AG04449 (cell line): ENCODE data around the gene UGT1A9.

ENCODE experiments used
- CTCF ChIA-PET: fragments of 350-600 bp; formaldehyde crosslinking; extraction: SDS; loops from one replicate; lab custom pipeline; 2021; ENCODE audit warnings: antibody characterized with exemption; lab: Yijun Ruan, JAX
- POLR2A ChIA-PET: fragments of 400-600, 350-600 bp; formaldehyde crosslinking; extraction: SDS; loops from one replicate; lab custom pipeline; 2020; ENCODE audit warnings: antibody characterized with exemption, inconsistent platforms; lab: Yijun Ruan, JAX
- DNase-seq: peaks from one replicate; pipeline ENCODE4 v3.0.0-alpha.2; 2010; ENCODE audit warnings: low read depth, low spot score
- H3K4me3 ChIP-seq: 2 replicates; pipeline ENCODE4 v1.5.1; 2011; ENCODE audit warnings: low read depth, mild to moderate bottlenecking, control low read depth, low read length
- TF ChIP-seq, protein P1 (sequence below): IDR thresholded peaks from one replicate; pipeline ENCODE4 v1.5.1; 2011; ENCODE audit warnings: mild to moderate bottlenecking, moderate library complexity, low read length, control low read depth, inconsistent platforms; ENCODE audit not compliant: insufficient read depth; ENCODE audit errors: missing control alignments

Gene UGT1A9

DNA sequence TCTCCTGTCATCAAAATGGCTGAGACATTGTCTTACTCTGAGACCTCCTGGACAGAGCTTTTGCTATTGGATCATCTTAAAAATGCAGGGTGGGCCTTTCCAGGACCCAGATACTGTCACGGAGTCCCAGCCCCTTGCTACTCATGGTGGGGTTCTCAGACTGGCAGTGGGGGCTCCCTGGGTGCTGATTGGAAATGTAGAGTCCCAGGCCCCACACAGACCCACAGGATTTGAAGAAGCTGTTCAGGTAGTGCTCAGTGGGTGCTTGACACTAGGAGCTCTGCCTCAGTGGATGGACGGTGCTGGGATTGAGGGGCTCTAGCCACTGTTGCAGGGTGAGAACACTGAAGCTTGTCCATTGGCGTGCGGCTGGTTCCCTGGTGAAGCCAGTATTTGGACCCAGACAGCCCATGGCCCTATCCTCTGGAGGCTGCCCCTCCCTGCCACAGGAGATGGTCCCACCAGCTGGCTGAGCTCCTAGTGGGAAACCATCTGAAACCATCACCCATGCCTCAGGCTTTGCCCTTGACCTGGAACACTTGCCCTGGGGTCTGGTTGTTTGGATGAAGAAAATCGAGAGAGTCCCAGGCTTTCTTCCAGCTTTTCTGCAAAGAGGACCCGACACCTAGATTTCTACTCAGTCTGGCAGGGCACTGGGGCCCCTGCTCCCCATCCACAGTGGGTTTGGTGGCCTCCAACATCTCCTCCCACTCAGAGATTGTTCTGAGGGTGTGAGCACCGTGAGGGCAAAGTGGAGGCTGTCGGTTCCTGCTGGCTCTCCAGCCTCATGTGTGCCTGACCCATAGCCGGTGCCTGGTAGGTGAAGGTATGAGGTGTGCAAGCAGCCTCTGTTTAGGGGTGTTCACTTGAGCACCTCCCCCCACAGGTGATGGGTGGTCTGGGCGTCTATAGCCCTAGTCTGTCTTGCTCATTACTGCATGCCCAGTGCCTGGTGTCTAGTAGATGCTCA, 136.6 kb downstream of the UGT1A9 start:
- no peak for DNase-seq
- no peak overlapping the region for H3K4me3 ChIP-seq
- TF ChIP-seq, protein P1, sequence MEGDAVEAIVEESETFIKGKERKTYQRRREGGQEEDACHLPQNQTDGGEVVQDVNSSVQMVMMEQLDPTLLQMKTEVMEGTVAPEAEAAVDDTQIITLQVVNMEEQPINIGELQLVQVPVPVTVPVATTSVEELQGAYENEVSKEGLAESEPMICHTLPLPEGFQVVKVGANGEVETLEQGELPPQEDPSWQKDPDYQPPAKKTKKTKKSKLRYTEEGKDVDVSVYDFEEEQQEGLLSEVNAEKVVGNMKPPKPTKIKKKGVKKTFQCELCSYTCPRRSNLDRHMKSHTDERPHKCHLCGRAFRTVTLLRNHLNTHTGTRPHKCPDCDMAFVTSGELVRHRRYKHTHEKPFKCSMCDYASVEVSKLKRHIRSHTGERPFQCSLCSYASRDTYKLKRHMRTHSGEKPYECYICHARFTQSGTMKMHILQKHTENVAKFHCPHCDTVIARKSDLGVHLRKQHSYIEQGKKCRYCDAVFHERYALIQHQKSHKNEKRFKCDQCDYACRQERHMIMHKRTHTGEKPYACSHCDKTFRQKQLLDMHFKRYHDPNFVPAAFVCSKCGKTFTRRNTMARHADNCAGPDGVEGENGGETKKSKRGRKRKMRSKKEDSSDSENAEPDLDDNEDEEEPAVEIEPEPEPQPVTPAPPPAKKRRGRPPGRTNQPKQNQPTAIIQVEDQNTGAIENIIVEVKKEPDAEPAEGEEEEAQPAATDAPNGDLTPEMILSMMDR, result no peak
- CTCF ChIA-PET, result no interaction called here
- POLR2A ChIA-PET, result no interaction called here

DNA sequence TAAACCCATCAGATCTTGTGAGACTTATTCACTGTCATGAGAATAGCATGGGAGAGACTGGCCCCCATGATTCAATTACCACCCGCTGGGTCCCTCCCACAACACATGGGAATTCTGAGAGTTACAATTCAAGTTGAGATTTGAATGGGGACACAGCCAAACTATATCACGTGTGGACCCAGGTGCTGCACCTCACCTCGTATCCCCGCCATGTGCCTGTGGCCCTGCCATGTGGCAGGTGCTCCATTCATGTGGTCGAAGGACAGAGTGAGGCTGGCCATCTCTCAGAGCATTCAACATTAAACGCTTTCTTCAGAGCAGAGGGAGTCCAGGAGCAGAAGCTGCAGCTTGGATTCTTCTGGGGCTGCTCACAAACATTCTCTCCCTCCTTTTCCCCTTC, 138.7 kb downstream of the UGT1A9 start:
- no peak for DNase-seq
- TF ChIP-seq, protein P1, result no peak
- H3K4me3 ChIP-seq, result no peak overlapping the region
- POLR2A ChIA-PET, result no interaction called here
- CTCF ChIA-PET, result no interaction called here

DNA sequence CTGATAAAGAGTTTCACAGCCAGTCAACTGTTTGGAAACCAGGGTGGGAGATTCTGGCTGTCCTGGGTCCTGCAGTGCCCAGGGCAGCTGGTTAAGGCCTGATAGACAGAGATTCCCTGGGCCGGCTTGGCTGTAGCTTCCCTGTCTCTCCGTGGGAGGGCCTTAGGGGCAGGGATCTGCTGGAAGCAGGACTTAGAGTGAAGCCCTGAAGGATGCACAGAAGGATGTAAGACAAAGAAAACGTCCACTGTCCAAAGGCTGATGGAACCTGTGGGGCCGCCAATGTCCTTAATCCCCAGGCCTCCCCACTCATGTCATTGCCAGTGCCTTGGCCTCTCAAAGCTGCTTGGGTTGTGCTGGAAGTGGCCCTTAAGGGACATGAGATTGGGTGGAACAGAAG, 139.4 kb downstream of the UGT1A9 start:
- H3K4me3 ChIP-seq, result no peak overlapping the region
- TF ChIP-seq, protein P1, result no peak
- DNase-seq, result no peak
- CTCF ChIA-PET, result no interaction called here
- POLR2A ChIA-PET, result no interaction called here

DNA sequence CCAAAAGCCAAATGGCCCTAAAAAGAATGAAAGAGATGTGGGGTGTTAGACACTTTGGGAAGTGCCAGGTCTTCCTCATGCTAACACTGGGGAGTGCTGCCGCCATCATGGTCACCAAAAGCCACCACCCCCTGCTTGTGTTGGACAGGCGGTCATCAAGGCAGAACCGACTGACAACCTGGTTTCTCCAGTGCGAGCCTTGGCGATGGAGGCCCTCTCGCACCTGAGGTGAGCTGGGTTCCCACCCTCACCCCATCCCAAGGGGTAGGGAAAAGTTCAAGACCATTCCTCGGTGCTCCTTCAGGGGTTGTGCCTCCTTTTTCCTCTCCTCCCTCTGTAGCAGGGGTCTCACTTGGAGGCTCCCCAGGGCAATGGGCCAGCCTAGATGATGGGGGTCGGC, 140.0 kb downstream of the UGT1A9 start:
- TF ChIP-seq, protein P1, result no peak
- DNase-seq, result no peak
- POLR2A ChIA-PET, result no interaction called here
- no peak overlapping the region for H3K4me3 ChIP-seq
- CTCF ChIA-PET, result no interaction called here

DNA sequence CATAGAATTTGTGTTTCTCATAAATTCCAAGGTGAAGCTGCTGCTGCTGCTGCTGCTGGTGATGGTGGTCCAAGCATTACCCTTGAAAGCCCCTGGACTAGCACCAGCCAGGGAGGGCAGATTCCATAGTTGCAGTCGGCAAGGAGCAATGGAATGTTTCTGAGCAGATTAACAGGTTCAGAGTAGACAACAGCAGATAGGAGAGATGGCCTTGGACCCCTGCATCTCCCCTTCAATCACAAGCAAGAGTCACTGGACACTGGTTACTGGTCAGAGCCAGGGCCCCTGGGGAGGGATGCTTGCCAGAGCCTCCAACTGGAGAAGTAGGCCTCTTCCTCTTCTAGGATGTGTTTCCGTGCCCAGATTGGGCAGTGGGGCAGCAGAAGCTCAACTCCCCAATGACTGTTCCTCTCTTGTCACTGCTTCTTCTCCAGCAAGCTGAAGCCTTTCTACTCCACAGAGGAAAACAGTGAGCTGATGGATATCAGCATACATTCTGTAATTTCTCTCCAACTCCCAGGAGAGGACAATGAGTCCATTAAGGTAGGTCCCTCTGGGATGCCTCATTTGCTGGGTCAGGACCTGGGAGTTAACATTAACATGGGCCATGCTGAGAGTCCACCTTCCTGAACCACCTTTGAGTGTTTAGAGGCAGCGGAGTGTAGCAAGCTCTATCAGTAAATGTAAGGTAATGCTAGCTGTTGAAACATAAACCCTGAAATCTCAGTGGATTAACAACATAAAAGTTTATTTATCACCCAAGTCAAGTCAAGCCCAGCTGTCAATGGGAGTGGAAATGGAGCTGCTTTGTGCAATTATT, 141.7 kb downstream of the UGT1A9 start:
- TF ChIP-seq, protein P1, result no peak
- H3K4me3 ChIP-seq, result no peak overlapping the region
- ChIA-PET CTCF (interaction anchor here (1.4 kb wide), 1 partner anchor 365 kb away, joined by 4 read pairs; no protein-coding TSS in a partner anchor), POLR2A (no interaction called here)
- DNase-seq, result no peak
